ENCODE measurements around the gene OTC. TPM values are rescaled to one million over a fixed set of nuclear protein-coding genes. Genes with fewer than 3 reads are reported as not detected.

The OTC gene
- total and polyA plus RNA-seq, 5 experiments from 2014 or later = not detected

DNA sequence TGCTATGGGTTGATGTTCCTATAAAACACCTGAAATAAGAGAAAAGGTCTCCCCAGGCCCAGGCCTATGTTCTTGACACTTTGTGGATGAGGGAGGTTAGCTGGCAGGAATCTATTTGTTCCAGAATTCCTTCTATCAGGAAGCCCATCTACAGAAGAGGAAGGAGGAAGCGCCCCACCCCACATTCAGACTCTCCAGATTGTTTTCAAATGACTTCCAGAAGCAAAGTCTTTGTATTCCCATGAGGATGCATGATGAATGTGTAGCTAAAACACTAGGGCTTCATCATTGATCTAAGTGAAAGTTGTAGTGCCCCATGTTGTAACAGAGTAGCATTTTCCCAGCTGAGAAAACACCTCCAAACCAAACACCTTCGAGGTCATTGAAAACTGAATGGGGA is 16.4 kb downstream of the OTC start:
- ATAC-seq (no peak), DNase-seq (no peak)
- peaks cover 0 to 10% (median 4%) of the 10 kb centered on the region in 5 donors for H3K27me3 Mint-ChIP-seq
- no peaks in the 10 kb centered on the region for H3K4me1 Mint-ChIP-seq
- H3K36me3 Mint-ChIP-seq = no peaks in the 10 kb centered on the region
- peaks cover 0 to 2% (median 0%) of the 10 kb centered on the region in 9 donors for H3K9me3 Mint-ChIP-seq
- H3K27ac Mint-ChIP-seq = no peak overlapping the region
- H3K4me3 Mint-ChIP-seq = no peak overlapping the region
- POLR2A ChIA-PET = no interaction called here

DNA sequence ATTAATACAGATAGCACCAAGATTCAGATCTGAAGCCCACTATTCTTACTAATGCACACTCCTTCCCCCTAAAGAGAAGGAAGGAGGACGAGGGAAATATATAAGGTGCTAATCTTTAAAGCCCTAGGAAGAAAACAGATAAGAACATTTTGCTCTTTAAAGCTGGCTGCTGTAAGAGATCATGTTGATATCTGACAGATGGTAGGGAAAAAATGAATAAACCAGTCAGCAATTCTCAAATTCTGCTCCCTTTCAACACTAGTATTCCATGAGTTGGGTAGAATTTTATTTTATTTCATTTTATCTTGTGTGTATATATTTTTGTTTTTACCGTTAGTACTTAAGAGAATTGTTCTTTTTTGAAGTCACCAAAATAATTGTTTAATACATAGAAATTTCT is 19.2 kb downstream of the OTC start:
- H3K9me3 Mint-ChIP-seq = no peaks in the 10 kb centered on the region
- H3K4me1 Mint-ChIP-seq = no peaks in the 10 kb centered on the region
- H3K27ac Mint-ChIP-seq = no peak overlapping the region
- no peaks in the 10 kb centered on the region for H3K36me3 Mint-ChIP-seq
- no peak for DNase-seq
- ATAC-seq = no peak
- no peak overlapping the region for H3K4me3 Mint-ChIP-seq
- H3K27me3 Mint-ChIP-seq = peaks cover 0 to 8% (median 4%) of the 10 kb centered on the region in 5 donors
- POLR2A ChIA-PET = no interaction called here

GRCh38 chrX:38374431-38374830 is 22.0 kb downstream of the OTC start:
- no peak for DNase-seq
- ATAC-seq = no peak
- no peaks in the 10 kb centered on the region for H3K9me3 Mint-ChIP-seq
- H3K36me3 Mint-ChIP-seq = no peaks in the 10 kb centered on the region
- no peaks in the 10 kb centered on the region for H3K4me1 Mint-ChIP-seq
- POLR2A ChIA-PET = no interaction called here
- H3K27me3 Mint-ChIP-seq = peaks cover 0 to 13% (median 4%) of the 10 kb centered on the region in 5 donors
- no peak overlapping the region for H3K27ac Mint-ChIP-seq
- H3K4me3 Mint-ChIP-seq = no peak overlapping the region

GRCh38 chrX:38375891-38376290 is 23.5 kb downstream of the OTC start:
- Mint-ChIP-seq H3K4me3 (no peak overlapping the region), H3K9me3 (no peaks in the 10 kb centered on the region), H3K4me1 (no peaks in the 10 kb centered on the region), H3K27ac (no peak overlapping the region), H3K27me3 (peaks cover 0 to 13% (median 0%) of the 10 kb centered on the region in 5 donors), H3K36me3 (no peaks in the 10 kb centered on the region)
- DNase-seq (peak in 1 of 10 donors; percentile 2), ATAC-seq (no peak)
- POLR2A ChIA-PET = no interaction called here

GRCh38 chrX:38376747-38377146 is 24.3 kb downstream of the OTC start:
- peaks cover 0 to 11% (median 0%) of the 10 kb centered on the region in 5 donors for H3K27me3 Mint-ChIP-seq
- ATAC-seq = no peak
- no peak overlapping the region for H3K27ac Mint-ChIP-seq
- DNase-seq = no peak
- no peaks in the 10 kb centered on the region for H3K4me1 Mint-ChIP-seq
- POLR2A ChIA-PET = no interaction called here
- no peaks in the 10 kb centered on the region for H3K9me3 Mint-ChIP-seq
- no peaks in the 10 kb centered on the region for H3K36me3 Mint-ChIP-seq
- no peak overlapping the region for H3K4me3 Mint-ChIP-seq

- Mint-ChIP-seq H3K36me3 (no peaks in the 10 kb centered on the region), H3K9me3 (peaks cover 0 to 2% (median 0%) of the 10 kb centered on the region in 9 donors), H3K27me3 (peaks cover 0 to 6% (median 0%) of the 10 kb centered on the region in 5 donors), H3K4me1 (no peaks in the 10 kb centered on the region), H3K27ac (no peak overlapping the region), H3K4me3 (no peak overlapping the region)
- ATAC-seq = no peak
- no peak for DNase-seq
- POLR2A ChIA-PET = no interaction called here
Observed at GRCh38 chrX:38379088-38379487, 26.7 kb downstream of the OTC start.

GRCh38 chrX:38382663-38383062 is 30.3 kb downstream of the OTC start:
- ATAC-seq (no peak), DNase-seq (no peak)
- Mint-ChIP-seq H3K4me1 (no peaks in the 10 kb centered on the region), H3K4me3 (no peak overlapping the region), H3K36me3 (no peaks in the 10 kb centered on the region), H3K27me3 (peaks cover 0 to 8% (median 0%) of the 10 kb centered on the region in 5 donors), H3K27ac (no peak overlapping the region), H3K9me3 (peaks cover 0 to 2% (median 0%) of the 10 kb centered on the region in 9 donors)
- POLR2A ChIA-PET = no interaction called here

- Mint-ChIP-seq H3K36me3 (no peaks in the 10 kb centered on the region), H3K4me3 (no peak overlapping the region), H3K9me3 (no peaks in the 10 kb centered on the region), H3K4me1 (no peaks in the 10 kb centered on the region), H3K27me3 (peaks cover 0 to 4% (median 0%) of the 10 kb centered on the region in 5 donors), H3K27ac (no peak overlapping the region)
- DNase-seq (no peak), ATAC-seq (no peak)
- POLR2A ChIA-PET = no interaction called here
Observed at GRCh38 chrX:38400389-38400910, 48.0 kb downstream of the OTC start.

GRCh38 chrX:38402118-38402517 is 49.7 kb downstream of the OTC start:
- Mint-ChIP-seq H3K4me3 (no peak overlapping the region), H3K4me1 (no peaks in the 10 kb centered on the region), H3K27ac (peak overlapping the region in 1 of 10 donors; percentile 54), H3K36me3 (no peaks in the 10 kb centered on the region), H3K9me3 (no peaks in the 10 kb centered on the region), H3K27me3 (peaks cover 2 to 7% (median 4%) of the 10 kb centered on the region in 5 donors)
- POLR2A ChIA-PET = no interaction called here
- DNase-seq (no peak), ATAC-seq (no peak)

GRCh38 chrX:38403834-38404233 is 51.4 kb downstream of the OTC start:
- Mint-ChIP-seq H3K4me1 (no peaks in the 10 kb centered on the region), H3K4me3 (no peak overlapping the region), H3K27me3 (peaks cover 4 to 21% (median 6%) of the 10 kb centered on the region in 5 donors), H3K9me3 (no peaks in the 10 kb centered on the region), H3K36me3 (no peaks in the 10 kb centered on the region), H3K27ac (no peak overlapping the region)
- DNase-seq = no peak
- no peak for ATAC-seq
- POLR2A ChIA-PET = no interaction called here

DNA sequence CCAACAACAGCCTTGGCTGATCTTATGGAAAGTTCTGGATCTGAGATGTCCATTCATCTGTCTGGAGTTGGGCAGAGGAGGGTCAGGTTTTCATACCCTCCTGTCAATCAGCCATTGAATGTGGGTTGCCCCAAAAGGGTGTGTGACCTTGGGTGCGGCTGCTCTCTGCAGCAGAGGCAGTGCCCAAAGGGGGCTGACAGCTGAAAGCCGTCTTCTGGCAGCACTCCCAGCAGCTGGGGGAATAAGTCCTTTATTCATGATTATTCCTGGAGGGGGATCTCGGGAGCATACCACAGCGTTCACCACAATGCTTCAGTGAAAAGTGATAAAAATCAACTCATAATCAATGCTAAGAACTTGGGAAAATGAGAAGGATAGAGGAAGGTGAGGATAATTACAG is 54.7 kb downstream of the OTC start:
- H3K27ac Mint-ChIP-seq = no peak overlapping the region
- no peaks in the 10 kb centered on the region for H3K9me3 Mint-ChIP-seq
- no peak for DNase-seq
- peaks cover 5 to 21% (median 7%) of the 10 kb centered on the region in 5 donors for H3K27me3 Mint-ChIP-seq
- no peak for ATAC-seq
- POLR2A ChIA-PET = no interaction called here
- no peaks in the 10 kb centered on the region for H3K36me3 Mint-ChIP-seq
- H3K4me3 Mint-ChIP-seq = no peak overlapping the region
- H3K4me1 Mint-ChIP-seq = no peaks in the 10 kb centered on the region

DNA sequence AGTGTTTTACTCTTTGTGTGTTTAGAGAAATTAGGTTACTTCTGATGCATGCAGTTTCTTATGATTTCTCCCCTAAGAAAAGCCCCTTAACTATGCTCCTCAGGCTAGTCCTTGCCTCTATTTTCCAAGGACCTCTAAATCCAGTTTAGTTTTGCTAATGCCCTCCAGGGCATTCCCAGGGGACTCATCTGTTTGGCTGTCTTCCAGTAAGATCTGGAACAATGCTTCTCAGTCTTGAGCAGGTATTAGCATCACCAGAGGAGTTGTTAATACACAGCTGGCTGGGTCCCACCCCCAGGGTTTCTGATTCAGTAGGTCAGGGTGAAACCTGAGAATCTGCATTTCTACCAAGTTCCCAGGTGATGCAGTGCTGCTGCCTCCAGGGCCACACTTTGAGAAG is 56.9 kb downstream of the OTC start:
- peaks cover 5 to 21% (median 7%) of the 10 kb centered on the region in 5 donors for H3K27me3 Mint-ChIP-seq
- DNase-seq (no peak), ATAC-seq (no peak)
- H3K9me3 Mint-ChIP-seq = no peaks in the 10 kb centered on the region
- no peak overlapping the region for H3K4me3 Mint-ChIP-seq
- H3K4me1 Mint-ChIP-seq = no peaks in the 10 kb centered on the region
- POLR2A ChIA-PET = no interaction called here
- no peak overlapping the region for H3K27ac Mint-ChIP-seq
- H3K36me3 Mint-ChIP-seq = no peaks in the 10 kb centered on the region

DNA sequence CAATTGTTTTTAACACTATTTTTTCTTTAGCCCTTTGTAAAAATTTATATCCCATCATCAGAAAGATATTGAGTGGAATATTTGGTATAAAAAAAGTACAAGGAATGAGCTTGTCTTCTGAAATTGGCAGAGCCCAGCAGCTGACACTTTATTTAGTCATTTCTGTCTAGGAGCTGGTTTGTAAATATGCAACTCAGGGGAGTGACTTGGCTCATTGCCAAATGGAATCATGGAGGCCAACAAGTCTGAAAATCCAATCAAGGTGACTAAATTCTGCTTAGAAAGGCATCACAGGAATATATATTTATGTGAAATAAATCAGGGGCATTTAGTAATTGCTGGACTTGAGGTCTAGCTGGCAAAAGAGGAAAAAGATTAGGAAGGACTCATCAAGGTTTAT is 74.4 kb downstream of the OTC start:
- H3K9me3 Mint-ChIP-seq = no peaks in the 10 kb centered on the region
- H3K27ac Mint-ChIP-seq = no peak overlapping the region
- H3K36me3 Mint-ChIP-seq = no peaks in the 10 kb centered on the region
- no peaks in the 10 kb centered on the region for H3K4me1 Mint-ChIP-seq
- POLR2A ChIA-PET = no interaction called here
- H3K27me3 Mint-ChIP-seq = peaks cover 0 to 4% (median 0%) of the 10 kb centered on the region in 5 donors
- ATAC-seq = no peak
- DNase-seq = no peak
- H3K4me3 Mint-ChIP-seq = no peak overlapping the region

DNA sequence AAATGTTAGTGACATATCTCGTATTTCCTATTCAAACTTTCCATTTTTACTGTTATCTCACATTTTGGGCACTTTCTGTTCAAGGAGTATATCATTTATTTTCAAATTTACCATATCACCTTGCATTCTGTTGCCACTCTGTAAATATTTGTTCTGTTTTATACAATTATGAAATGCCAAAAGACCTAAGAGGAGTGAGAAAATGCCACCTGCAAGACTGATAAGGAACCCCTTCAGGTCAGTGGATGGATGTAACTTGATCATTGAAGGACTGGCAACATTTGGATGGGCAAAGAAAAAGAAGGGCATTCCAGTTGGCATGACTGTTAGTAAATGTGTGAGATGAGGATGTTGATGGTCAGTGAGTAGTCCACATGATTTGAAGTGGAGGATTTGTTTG is 79.1 kb downstream of the OTC start:
- Mint-ChIP-seq H3K36me3 (peaks cover 0 to 2% (median 0%) of the 10 kb centered on the region in 3 donors), H3K27me3 (peaks cover 0 to 10% (median 4%) of the 10 kb centered on the region in 5 donors), H3K9me3 (peaks cover 0 to 3% (median 0%) of the 10 kb centered on the region in 9 donors), H3K4me3 (no peak overlapping the region), H3K27ac (no peak overlapping the region), H3K4me1 (no peaks in the 10 kb centered on the region)
- no peak for ATAC-seq
- DNase-seq = no peak
- POLR2A ChIA-PET = no interaction called here

Data from naive thymus-derived CD8-positive, alpha-beta T cell (primary cell).